ENCODE results near the gene ZNF407.
"Not testable (repeated sequence)": the region's sequence is repeated elsewhere in the genome, so short reads cannot be mapped to it uniquely, and the experiment has no call there.

Gene ZNF407

DNA sequence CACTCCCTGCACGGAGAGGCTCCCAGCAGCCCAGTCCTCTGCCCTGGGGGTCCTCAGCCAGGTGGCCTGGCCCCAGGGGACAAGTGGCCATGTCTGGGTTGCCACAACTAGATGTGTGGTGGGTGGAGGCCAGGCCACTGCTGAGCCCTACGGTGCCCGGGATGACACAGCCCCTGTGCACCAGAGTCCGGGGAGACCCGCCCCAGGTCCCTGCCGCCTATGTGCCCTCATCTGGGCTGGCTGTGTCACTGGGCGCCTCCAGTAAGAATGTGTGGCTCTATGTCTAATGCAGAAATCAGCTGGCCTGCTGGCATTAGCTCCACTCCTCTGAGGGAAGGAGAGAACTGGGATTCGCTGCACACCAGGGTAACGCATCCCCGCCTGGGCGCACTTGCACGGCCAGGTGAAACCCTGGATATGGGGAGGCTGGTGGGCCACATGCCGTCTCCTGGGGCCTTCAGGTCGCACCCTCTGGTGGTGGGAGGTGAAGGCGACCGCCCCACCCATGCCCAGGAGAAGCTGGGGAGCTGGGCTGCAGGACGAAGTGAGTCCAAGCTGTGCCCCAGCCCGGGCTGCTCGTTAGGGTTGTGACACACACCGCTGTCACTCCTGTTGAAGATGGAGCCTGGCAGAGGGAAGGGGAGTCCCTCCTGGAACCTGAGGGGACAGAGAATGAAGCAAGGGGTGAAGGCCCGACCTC, 475.2 kb downstream of the ZNF407 start:
- no peak for DNase-seq (ENCODE audit: low spot score)

DNA sequence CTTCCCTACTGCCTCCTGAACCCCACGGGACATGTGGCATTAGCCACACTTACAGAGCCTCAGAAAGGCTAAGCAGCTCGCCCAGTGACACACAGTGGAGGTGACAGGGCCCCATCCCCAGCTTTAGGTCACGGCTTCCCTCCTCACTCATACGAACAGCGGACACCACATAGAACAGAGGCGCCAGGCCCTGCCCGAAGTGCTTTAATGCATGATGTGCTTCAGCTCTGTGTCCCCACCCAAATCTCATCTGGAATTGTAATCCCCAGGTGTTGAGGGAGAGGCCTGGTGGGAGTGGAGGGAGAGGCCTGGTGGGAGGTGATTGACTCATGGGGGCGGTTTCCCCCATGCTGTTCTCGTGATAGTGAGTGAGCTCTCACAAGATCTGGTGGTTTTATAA, 476.0 kb downstream of the ZNF407 start:
- no peak for DNase-seq (ENCODE audit: low spot score)

DNA sequence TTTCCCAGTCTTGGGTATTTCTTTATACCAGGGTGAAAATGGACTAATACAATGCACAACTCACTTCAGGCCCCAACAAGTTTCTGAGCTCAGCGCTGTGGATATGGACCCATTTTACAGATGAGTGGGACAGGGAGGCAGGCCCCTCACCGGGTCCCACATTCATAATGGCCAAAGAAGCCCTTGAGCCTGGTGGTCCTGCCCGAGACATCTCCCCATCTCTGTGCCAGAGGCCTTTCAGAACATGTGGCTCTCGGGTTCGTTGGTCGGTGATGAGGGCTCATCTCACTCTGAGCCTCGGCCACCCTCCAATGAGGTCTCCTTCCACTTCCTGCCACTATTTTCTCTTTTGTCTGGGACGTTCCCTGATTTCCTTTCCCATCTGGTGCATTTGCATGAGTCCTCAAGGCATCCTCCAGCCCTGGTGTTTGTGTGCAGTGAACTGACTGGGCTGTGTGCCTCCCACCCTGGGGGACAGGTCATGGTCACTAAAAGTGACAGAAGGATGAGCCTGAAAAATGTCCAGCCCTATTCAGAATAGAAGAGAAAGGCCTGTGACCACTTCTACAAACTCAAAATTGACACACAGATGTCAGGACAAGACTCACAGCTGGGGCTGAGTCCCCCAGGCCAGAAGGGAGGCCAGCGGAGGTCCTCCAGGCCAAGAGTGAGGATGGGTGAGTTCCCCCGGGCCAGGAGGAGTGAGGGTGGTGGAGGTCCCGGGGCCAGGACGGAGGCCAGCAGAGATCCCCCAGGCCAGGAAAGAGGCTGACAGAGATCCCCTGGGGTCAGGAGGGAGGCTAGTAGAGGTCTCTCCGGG, 476.7 kb downstream of the ZNF407 start:
- DNase-seq (ENCODE audit: low spot score), result no peak

DNA sequence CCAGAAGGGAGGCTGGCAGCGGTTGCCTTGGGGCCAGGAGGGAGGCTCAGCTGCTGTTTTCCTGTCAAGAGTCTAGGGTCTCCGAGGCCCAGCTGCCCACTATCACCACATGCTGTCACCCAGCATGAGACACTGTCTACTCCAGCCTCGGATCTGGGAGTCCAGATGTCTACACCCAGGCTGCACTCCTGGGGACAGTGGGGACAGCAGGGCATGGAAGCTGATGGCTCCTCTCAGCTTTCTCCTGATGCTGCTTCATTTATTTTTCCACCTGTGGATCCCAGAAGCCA, 477.3 kb downstream of the ZNF407 start:
- no peak for DNase-seq (ENCODE audit: low spot score)

DNA sequence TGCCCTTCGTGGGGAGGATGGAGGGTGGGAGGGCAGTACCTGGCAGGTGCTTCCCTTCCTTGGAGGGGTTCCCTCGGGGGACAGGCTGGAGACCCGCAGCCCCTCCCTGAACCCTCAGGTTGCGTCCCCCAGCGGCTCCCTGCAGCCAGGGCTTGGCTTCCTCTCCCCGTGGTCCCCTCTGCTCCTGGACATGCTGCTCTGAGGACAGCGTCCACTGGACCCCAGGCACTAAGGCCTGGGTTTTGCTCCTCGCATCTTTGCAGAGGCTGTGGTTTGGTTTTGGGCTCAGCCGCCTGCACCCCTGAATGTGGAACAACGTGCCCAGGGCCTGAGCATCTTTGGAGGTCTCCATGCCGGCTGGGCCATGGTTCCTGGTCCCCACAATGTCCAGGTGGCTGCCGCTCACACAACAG, 477.8 kb downstream of the ZNF407 start:
- no peak for DNase-seq (ENCODE audit: low spot score)

DNA sequence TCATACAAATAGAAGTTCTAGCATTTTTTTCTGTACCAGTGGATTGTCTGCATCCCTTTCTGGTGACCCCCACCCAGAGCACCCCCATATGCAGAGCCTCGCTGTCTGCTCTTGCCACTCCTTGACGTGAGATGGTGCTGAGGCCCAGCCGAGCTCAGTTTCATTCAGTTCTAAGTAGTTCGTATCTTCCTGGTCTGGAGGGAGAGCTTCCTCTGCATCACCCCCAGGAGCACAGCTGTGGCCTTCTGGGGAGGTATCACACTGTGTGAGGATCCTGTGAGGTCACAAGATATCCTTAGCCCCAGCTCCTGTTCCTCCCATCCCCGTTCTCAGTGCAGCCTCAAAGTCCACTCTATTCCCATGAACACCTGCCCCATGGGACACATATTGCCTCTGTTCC, 478.6 kb downstream of the ZNF407 start:
- DNase-seq (ENCODE audit: low spot score), result no peak

DNA sequence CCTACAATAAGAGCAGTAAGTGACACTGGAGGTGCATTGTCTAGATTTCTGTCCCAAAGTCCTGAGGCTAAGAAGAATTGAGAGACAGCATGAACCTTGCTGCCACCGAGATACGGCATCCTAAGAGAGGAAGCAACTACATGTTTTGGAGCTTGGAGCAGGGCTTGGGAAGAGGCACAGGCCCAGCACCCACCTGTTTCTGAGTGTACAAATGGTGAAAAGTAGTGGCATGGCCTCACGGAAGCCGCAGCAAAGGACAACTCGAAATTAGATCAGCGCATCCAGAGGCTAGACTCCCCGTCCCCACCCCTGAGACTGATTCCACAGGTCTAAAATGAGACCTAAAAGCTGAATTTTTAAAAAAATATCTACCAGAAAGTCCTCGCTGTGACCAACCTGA, 483.8 kb downstream of the ZNF407 start:
- DNase-seq (ENCODE audit: low spot score), result no peak

DNA sequence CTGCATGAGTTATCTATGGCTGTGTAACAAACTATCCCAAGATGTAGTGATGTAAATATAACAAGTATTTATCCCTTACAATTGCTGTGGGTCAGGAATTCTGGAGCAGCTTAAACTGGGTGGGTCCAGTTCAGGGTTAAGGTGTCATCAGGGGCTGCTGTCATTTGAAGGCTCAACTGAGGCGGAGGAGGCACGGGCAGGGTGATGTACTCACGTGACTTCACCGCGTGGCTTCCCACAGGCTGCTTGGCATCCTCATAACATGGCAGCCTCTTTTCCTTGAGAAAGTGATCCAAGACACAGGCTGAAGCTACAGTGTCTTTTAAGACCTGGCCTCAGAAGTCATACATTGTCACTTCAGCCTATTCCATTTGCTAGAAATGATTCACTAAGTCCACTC, 485.5 kb downstream of the ZNF407 start:
- no peak for DNase-seq (ENCODE audit: low spot score)

DNA sequence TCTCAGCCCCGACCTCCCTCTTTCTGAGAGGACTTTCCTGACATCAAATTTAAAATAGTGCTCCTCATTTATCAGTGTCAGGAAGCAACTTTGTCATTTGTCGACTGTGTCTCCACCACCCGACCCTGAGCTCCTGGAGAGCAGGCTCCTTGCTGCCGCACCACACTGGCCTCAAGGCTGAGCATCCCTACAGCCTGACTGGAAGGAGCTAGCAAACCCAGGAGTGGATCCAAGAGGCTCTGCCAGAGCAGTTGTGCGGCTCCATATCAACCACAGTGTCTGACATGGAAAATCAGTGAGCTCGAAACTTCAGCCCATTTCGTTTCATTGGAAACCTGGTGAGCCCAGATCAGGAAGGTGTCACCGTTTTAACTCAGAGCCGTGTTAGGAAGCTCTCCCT, 486.1 kb downstream of the ZNF407 start:
- DNase-seq (ENCODE audit: low spot score), result no peak

DNA sequence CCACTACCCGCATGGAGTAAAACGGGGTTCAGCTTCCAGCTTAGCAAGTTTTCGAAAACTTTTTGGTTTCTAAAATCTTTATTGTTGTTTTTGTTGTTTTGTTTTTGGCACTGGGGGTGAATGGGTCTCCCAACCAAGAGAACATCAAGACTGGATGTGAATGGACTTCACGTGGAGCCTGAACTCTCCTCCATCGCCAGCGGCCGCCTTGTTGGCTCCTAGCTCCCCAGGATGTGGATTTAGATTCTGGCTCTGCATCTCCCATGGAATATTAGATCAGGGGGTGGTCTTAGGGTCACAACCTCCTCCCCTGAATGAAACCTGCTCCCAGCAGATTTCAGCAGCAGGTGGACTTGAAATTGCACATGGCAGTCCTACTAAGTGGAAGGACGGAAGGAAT, 488.0 kb downstream of the ZNF407 start:
- DNase-seq (ENCODE audit: low spot score), result not testable (repeated sequence)

DNA sequence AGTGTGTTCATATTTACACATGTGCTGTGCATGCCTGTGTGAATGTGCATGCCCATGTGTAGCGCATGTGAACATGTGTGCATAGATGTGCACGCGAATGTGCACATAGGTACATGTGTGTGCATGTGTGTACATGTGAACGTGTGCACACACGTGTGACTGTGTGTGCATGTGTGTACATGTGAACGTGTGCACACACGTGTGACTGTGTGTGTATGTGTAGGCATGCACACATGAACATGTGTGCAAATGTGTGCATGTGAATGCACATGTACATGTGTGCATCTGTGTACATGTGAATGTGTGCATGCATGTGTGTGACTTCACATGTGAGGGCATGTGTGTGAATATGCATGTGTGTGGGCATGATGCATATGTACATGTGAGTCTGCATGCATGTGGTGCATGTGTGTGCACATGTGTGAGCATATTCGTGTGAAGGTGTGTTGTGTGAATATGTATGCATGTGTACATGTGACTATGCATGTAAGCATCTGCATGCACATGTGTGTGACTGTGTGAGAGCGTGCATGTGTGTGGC, 488.9 kb downstream of the ZNF407 start:
- DNase-seq (ENCODE audit: low spot score), result no peak

DNA sequence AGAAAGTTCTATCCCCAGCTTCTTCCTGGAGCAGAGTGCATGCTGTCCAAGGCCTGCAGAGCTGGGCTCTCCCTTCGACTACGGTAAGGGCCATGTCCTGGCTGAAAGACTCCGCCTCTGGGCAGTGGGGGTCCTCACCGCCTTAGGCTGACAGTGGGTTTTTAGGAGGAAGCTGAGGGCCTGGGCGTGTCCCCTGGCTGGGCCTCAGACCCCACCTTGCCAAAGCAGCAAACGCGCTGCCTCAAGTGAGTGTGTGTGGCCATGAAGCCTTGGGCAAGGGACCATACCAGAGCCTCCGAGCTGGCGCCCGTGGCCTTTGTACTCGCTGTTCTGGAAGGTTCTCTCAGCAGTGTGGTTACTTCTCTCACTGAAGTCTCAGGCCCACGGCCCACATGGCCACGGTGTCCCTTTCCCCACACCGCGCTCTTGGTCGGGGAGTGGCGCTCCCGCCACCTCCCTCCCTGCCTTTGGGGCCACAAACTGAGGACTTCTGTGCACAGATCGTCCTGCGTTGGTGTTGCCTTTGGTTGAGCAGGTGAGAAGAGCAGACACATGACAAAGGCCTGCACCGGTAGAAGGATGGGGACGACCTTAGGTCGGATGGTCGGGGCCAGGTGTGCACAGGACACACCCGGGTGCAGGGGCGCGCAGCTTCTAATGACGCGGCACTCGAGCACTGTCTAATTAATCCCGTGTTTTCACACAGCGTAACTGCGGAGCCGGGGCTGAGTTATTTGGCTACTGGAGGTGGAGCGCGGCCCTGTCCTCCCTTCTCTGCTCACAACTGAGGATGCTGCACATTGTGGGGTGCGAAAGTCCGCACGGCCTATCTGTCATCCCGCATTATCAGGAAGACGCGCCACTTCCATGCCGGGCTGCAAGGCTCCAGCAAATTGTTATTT, 489.7 kb downstream of the ZNF407 start:
- no peak for DNase-seq (ENCODE audit: low spot score)

DNA sequence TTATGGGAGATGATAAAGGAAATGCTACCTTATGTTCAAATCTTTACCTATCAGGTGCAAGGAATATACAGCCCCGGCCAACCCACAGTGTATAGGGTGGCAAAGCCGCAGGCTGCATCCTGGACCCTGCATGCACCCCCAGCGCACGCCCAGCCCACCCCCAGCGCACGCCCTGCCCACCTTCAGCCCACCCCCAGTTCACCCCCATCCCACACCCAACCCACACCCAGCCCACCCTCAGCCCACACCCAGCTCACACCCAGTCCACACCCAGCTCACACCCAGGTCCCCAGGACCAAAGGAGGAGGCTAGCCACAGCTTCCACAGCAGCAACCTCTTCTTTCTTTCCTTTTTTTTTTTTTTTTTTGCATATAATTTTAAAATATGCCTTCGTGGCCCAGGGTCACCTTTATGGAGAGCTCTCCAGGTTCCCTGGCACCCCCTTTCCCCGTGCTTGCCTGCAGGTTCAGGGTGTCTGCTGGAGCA, 490.4 kb downstream of the ZNF407 start:
- DNase-seq (ENCODE audit: low spot score), result no peak

DNA sequence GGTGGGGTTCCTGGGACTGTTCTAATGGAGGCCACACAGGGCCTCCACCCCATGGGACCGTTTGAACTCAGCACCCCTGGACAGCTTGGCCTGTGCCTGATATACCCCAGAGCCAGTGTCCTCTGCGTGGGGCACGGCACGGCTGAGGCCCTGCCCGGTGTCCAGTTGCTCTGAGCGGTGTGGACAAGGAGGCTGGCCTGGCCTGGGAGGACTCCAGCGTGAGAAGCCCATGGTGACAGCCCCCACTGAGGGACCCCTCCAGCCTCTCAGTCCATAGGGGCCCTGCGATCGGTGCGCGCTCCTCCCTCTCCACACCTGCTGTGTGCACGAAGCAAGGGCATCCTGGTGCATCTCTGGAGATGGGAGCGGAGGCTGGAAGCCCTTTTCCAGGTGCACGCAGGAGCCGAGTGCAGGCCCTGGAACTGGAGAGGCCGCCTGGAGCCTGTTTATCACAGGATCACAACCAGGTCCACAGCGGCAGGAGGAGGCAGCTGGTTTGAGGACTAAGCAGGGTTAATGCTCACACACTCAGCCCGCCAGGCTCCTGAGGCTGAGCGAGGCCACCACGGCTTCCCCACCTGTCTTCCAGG, 491.0 kb downstream of the ZNF407 start:
- no peak for DNase-seq (ENCODE audit: low spot score)

DNA sequence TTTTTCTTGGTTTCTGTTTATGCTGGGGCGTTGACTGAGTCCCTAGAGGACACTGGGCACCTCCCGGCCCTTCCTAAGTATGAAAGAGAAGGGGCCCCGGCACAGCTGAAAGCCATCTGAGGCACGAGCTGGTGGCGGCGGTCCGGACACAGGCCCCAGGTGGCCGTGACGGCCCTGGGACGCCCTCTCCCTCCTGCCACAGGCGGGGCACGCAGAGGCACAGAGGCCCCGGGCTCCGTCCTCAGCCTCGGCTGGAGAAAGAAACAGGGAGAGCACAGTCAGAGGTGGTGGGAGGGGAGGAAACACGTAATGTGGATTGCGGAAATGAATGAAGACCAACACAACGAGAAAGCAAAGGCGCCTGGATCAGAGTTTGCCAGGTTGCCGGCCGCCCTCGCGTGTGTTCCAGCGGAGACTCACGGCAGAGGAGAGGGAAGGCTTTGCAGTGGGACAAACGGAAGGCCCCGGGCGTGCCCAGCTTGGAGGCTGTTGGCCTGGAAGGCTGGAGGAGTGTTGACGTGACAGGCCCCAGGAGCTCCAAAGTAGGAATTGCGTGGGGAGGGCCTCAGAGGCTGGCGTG, 492.2 kb downstream of the ZNF407 start:
- DNase-seq (ENCODE audit: low spot score), result no peak

DNA sequence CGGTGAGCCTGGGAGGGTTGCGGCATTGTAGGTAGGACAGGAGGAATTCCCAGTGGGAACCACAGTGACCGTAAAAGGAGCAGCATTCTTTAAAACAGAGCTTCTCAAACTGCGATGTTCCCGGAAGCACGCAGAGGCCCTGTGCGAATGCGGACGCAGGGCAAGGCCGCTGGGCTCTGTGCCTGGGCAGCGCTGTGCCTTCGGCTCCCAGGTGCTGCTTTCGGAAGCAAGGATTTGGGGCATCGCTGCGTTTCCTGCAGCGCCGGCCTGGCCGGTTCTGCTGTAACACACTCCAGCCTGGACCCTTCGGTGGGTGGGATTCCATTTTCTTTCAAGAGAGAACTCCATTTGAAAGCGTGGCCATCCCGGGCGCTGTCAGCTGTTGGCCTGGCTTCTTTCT, 492.7 kb downstream of the ZNF407 start:
- no peak for DNase-seq (ENCODE audit: low spot score)

DNA sequence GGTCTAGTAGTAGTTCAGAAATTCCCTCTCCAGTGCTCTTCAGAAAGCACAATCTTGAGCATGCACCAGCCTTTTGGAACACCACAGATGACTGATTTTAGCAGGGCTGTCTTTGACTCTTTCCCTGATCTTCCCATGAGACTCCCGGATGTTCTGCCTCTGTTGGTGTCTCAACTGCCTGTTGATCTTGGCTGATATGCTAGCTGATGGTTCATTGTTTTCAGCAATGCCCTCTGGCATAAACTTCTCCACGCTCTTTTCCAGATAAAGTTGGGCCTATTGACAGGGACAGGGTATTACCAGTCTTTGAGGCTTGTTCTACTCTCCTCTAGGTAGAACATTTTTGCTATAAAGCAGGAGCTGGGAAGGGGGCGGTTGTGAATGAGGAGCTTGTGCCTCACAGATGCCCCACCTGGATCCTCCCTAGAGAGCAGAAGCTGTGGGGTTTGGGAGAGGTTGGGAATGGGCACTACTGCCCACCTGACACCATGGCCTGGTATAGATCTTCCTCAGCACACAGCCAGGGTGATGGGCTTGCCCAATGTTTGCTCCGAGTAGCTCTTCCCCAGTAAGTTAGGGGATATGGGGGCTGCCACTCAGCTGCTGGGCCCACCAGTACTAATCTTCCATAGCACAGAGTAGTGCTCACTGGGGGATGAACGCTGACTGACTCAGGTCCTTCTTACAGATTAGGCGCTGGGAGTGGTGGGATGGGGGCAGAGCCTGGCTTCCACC, 500.0 kb downstream of the ZNF407 start:
- DNase-seq (ENCODE audit: low spot score), result no peak

DNA sequence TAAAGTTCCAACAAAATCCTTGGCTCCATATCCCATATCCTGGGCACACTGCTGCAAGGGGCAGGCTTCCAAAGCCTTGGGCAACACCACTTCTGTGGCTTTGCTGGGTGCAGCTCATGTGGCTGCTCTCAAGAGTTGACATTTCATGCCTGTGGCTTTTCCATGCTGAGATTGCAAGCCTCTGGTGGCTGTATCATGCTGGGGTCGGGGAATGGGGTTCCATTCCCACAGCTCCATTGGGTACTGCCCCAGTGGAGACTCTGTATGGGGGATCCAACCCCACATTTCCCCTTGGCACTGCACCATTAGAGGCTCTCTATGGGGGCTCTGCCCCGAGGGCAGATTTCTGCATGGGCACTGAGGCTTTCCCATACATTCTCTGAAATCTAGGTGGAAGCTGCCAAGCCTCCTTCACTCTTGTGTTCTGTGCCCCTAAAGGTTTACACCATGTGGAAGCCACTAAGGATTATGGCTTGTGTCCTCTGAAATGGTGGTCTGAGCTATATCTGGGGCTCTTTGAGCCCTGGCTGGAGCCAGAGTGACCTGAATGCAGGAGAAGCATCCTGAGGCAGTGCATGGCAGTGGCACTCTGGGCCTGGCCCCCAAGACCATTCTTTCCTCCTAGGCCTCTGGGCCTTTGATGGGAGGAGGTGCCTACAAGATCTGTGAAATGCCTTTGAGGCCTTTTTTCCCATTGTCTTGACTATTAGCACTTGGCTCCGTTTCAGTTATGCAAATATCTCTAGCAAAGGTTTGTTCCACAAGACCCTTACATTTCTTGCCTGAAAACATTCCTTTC, 503.4 kb downstream of the ZNF407 start:
- DNase-seq (ENCODE audit: low spot score), result no peak

DNA sequence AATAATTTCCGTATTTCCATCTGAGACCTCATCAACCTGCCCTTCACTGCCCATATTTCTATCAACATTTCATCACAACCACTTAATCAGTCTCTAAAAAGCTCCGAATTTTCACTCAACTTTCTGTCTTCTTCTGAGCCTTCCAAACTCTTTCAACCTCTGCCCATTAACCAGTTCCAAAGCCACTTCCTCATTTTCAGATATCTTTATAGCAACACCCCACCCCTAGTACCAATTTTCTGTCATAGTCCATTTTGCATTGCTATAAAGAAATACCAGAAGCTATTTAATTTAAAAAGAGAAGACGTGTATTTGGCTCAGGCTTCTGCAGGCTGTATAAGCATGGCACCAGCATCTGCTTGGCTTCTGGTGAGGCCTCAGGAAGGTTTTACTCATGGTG, 504.2 kb downstream of the ZNF407 start:
- no peak for DNase-seq (ENCODE audit: low spot score)

DNA sequence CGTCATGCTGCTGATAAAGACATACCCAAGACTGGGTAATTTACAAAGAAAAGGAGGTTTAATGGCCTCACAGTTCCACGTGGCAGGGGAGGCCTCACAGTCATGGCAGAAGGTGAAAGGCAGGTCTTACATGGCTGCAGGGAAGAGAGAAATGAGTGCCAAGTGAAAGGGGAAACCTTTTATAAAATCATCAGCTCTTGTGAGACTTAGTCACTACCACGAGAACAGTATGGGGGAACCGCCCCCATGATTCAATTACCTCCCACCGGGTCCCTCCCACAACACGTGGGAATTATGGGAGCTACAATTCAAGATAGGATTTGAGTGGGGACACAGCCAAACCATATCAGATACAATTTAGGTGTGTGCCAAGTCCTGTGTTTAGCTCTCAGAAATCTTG, 506.4 kb downstream of the ZNF407 start:
- DNase-seq (ENCODE audit: low spot score), result not testable (repeated sequence)

Measured in cerebellar cortex (tissue), 1 donor.